GM23338 (cell line): ENCODE data around the gene FGF11. TPM values are rescaled to one million over a fixed set of nuclear protein-coding genes. Genes with fewer than 3 reads are reported as not detected.

ENCODE experiments used
- ATAC-seq: fragments of 200-7000 bp; cut with Tn5 transposase; 3 replicates; pipeline ENCODE4 v1.9.1; 2020
- DNase-seq: peaks from one replicate; pipeline ENCODE4 v3.0.0-alpha.2; 2015; ENCODE audit warnings: low spot score
- H2AFZ ChIP-seq: fragments of 200-600 bp; sonication (generic); 2 replicates; pipeline ENCODE4 v1.8.0; 2016; ENCODE audit warnings: antibody characterized with exemption, mild to moderate bottlenecking, moderate library complexity
- H3F3A ChIP-seq: fragments of 200-600 bp; sonication (generic); replicated peaks from 2 replicates; pipeline ENCODE4 v1.8.0; 2017; ENCODE audit warnings: antibody characterized with exemption, mixed run types, low read depth
- H3K27ac ChIP-seq: fragments of 200-600 bp; sonication (generic); 2 replicates; pipeline ENCODE4 v1.6.1; 2016; ENCODE audit warnings: low read depth
- H3K27me3 ChIP-seq: fragments of 200-600 bp; sonication (generic); 2 replicates; pipeline ENCODE4 v1.8.0; 2016; ENCODE audit warnings: mild to moderate bottlenecking, mixed run types, moderate library complexity; ENCODE audit not compliant: insufficient read depth
- H3K36me3 ChIP-seq: fragments of 200-600 bp; sonication (generic); 2 replicates; pipeline ENCODE4 v1.8.0; 2016; ENCODE audit warnings: mild to moderate bottlenecking; ENCODE audit not compliant: insufficient read depth
- H3K4me1 ChIP-seq: fragments of 200-600 bp; sonication (generic); 2 replicates; pipeline ENCODE4 v1.8.0; 2016; ENCODE audit warnings: mild to moderate bottlenecking, moderate library complexity; ENCODE audit not compliant: insufficient read depth
- H3K4me2 ChIP-seq: fragments of 200-600 bp; sonication (generic); 2 replicates; pipeline ENCODE4 v1.7.1; 2017; ENCODE audit warnings: mixed run types
- H3K4me3 ChIP-seq: fragments of 200-600 bp; sonication (generic); 2 replicates; pipeline ENCODE4 v1.6.1; 2016; ENCODE audit warnings: mixed run types
- H3K79me2 ChIP-seq: fragments of 200-600 bp; sonication (generic); replicated peaks from 2 replicates; pipeline ENCODE4 v1.8.0; 2017; ENCODE audit warnings: mild to moderate bottlenecking; ENCODE audit not compliant: insufficient read depth
- H3K9me2 ChIP-seq: fragments of 200-600 bp; sonication (generic); 2 replicates; pipeline ENCODE4 v1.8.0; 2017; ENCODE audit not compliant: insufficient read depth
- H4K20me1 ChIP-seq: fragments of 200-600 bp; sonication (generic); replicated peaks from 2 replicates; pipeline ENCODE4 v1.8.0; 2017; ENCODE audit warnings: mild to moderate bottlenecking; ENCODE audit not compliant: insufficient read depth
- H3K27ac Mint-ChIP-seq: 2 replicates; pipeline ENCODE4 v1.8.0; 2020; ENCODE audit warnings: inconsistent platforms, mild to moderate bottlenecking, moderate library complexity, mixed read lengths
- H3K27me3 Mint-ChIP-seq: 3 replicates; pipeline ENCODE4 v1.8.0; 2022; ENCODE audit warnings: low read depth, mild to moderate bottlenecking, moderate library complexity, mixed read lengths, inconsistent platforms; ENCODE audit not compliant: insufficient read depth, poor library complexity
- H3K36me3 Mint-ChIP-seq: 3 replicates; pipeline ENCODE4 v1.8.0; 2021; ENCODE audit warnings: low read depth, mild to moderate bottlenecking, inconsistent platforms, moderate library complexity, mixed read lengths
- H3K4me1 Mint-ChIP-seq: 3 replicates; pipeline ENCODE4 v1.8.0; 2020; ENCODE audit warnings: mild to moderate bottlenecking, inconsistent platforms, mixed read lengths
- H3K4me3 Mint-ChIP-seq: 3 replicates; pipeline ENCODE4 v1.8.0; 2021; ENCODE audit warnings: moderate library complexity, mild to moderate bottlenecking, inconsistent platforms, mixed read lengths
- H3K9me3 Mint-ChIP-seq: 3 replicates; pipeline ENCODE4 v1.8.0; 2020; ENCODE audit warnings: moderate library complexity, mild to moderate bottlenecking, inconsistent platforms, mixed read lengths
- CREB1 ChIP-seq: fragments of 250-450 bp; sonication (Bioruptor Pico); IDR thresholded peaks from 2 replicates; pipeline ENCODE4 v1.5.0; 2020; ENCODE audit warnings: low read depth, mild to moderate bottlenecking, moderate library complexity
- EZH2 ChIP-seq: fragments of 200-600 bp; sonication (generic); IDR thresholded peaks from one replicate; pipeline ENCODE4 v1.8.0; 2017; ENCODE audit warnings: antibody characterized with exemption, mild to moderate bottlenecking, low read depth; ENCODE audit not compliant: unreplicated experiment
- POLR2AphosphoS5 ChIP-seq: IDR thresholded peaks from 2 replicates; pipeline ENCODE4 v1.6.1; 2016; ENCODE audit warnings: antibody characterized with exemption, low read depth
- polyA plus RNA-seq: library from polyadenylated mRNA; unstranded; fragments of >200 nt; fragmentation: Nextera tagmentation; extraction: Ambion mirVana; gene quantifications from 2 replicates; pipeline ENCODE4 v1.2.1, GENCODE V29; 2016
- total RNA-seq: library from RNA; depleted of rRNA; stranded (reverse); fragments of >200 nt; shearing (Covaris generic); gene quantifications from 2 replicates; pipeline ENCODE4 v1.2.3, GENCODE V29; 2014
- TF ChIP-seq, protein P1 (sequence below): fragments of 250-450 bp; sonication (Bioruptor Pico); IDR thresholded peaks from 2 replicates; pipeline ENCODE4 v1.5.0; 2020; ENCODE audit warnings: mild to moderate bottlenecking, moderate library complexity

The FGF11 gene
- total and polyA plus RNA-seq, 2 experiments from 2014 or later: 11.1 to 16.6 TPM

DNA sequence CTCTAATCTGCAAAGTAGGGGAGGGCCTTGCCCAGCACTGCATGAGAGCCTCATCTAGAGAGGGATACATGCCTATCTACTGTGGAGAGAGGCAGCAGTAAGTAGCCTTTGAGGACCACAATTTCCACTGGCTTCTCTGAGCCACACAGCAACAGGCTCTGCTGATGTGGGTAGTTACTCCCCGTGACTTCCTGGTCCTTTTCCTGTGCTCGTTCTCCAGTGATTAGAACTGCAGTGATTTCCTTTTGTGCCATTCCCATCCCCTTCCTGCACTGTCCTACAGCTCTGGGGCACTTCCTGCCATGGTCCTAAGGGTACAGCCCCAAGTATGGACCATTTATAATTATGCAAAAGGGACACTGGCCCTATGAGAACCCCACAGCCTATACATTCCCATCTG lies 48.0 kb upstream of the FGF11 start:
- DNase-seq: no peak
- Histone ChIP-seq H3K27me3 (no peaks in the 10 kb centered on the region), H3K4me2 (no peak overlapping the region), H3K79me2 (no peaks in the 10 kb centered on the region), H3K36me3 (peaks cover 4% of the 10 kb centered on the region), H3K9me2 (no peaks in the 10 kb centered on the region), H3F3A (peaks cover 21% of the 10 kb centered on the region; the same call in 1 of the 2 replicates), H3K4me3 (no peak overlapping the region), H4K20me1 (peaks cover 12% of the 10 kb centered on the region), H2AFZ (no peak overlapping the region), H3K27ac (no peak overlapping the region), H3K4me1 (no peaks in the 10 kb centered on the region; the same call in 1 of the 2 replicates)
- no peak overlapping the region; the same call in 2 of the 3 replicates for H3K4me3 Mint-ChIP-seq
- peaks cover 16% of the 10 kb centered on the region for H3K27me3 Mint-ChIP-seq
- no peak for ATAC-seq
- peaks cover 31% of the 10 kb centered on the region for H3K36me3 Mint-ChIP-seq
- TF ChIP-seq, protein P1, sequence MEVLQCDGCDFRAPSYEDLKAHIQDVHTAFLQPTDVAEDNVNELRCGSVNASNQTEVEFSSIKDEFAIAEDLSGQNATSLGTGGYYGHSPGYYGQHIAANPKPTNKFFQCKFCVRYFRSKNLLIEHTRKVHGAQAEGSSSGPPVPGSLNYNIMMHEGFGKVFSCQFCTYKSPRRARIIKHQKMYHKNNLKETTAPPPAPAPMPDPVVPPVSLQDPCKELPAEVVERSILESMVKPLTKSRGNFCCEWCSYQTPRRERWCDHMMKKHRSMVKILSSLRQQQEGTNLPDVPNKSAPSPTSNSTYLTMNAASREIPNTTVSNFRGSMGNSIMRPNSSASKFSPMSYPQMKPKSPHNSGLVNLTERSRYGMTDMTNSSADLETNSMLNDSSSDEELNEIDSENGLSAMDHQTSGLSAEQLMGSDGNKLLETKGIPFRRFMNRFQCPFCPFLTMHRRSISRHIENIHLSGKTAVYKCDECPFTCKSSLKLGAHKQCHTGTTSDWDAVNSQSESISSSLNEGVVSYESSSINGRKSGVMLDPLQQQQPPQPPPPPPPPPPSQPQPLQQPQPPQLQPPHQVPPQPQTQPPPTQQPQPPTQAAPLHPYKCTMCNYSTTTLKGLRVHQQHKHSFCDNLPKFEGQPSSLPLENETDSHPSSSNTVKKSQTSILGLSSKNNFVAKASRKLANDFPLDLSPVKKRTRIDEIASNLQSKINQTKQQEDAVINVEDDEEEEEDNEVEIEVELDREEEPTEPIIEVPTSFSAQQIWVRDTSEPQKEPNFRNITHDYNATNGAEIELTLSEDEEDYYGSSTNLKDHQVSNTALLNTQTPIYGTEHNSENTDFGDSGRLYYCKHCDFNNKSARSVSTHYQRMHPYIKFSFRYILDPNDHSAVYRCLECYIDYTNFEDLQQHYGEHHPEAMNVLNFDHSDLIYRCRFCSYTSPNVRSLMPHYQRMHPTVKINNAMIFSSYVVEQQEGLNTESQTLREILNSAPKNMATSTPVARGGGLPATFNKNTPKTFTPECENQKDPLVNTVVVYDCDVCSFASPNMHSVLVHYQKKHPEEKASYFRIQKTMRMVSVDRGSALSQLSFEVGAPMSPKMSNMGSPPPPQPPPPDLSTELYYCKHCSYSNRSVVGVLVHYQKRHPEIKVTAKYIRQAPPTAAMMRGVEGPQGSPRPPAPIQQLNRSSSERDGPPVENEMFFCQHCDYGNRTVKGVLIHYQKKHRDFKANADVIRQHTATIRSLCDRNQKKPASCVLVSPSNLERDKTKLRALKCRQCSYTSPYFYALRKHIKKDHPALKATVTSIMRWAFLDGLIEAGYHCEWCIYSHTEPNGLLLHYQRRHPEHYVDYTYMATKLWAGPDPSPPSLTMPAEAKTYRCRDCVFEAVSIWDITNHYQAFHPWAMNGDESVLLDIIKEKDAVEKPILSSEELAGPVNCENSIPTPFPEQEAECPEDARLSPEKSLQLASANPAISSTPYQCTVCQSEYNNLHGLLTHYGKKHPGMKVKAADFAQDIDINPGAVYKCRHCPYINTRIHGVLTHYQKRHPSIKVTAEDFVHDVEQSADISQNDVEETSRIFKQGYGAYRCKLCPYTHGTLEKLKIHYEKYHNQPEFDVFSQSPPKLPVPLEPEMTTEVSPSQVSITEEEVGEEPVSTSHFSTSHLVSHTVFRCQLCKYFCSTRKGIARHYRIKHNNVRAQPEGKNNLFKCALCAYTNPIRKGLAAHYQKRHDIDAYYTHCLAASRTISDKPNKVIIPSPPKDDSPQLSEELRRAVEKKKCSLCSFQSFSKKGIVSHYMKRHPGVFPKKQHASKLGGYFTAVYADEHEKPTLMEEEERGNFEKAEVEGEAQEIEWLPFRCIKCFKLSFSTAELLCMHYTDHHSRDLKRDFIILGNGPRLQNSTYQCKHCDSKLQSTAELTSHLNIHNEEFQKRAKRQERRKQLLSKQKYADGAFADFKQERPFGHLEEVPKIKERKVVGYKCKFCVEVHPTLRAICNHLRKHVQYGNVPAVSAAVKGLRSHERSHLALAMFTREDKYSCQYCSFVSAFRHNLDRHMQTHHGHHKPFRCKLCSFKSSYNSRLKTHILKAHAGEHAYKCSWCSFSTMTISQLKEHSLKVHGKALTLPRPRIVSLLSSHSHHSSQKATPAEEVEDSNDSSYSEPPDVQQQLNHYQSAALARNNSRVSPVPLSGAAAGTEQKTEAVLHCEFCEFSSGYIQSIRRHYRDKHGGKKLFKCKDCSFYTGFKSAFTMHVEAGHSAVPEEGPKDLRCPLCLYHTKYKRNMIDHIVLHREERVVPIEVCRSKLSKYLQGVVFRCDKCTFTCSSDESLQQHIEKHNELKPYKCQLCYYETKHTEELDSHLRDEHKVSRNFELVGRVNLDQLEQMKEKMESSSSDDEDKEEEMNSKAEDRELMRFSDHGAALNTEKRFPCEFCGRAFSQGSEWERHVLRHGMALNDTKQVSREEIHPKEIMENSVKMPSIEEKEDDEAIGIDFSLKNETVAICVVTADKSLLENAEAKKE (CRISPR knock-in tag): no peak
- no peak for TF ChIP-seq EZH2
- no peak for TF ChIP-seq POLR2AphosphoS5
- no peak for TF ChIP-seq CREB1
- peaks cover 25% of the 10 kb centered on the region for H3K4me1 Mint-ChIP-seq
- no peaks in the 10 kb centered on the region for H3K9me3 Mint-ChIP-seq
- H3K27ac Mint-ChIP-seq: no peak overlapping the region
